Endometrial microvascular endothelial cells (primary cell): ENCODE data around the gene ZFPM1. TPM values are rescaled to one million over a fixed set of nuclear protein-coding genes. Genes with fewer than 3 reads are reported as not detected.

Experiments used
- in situ Hi-C: cut with HindIII; loops from 2 replicates; pipeline ENCODE4 v1.10.0; 2017; ENCODE audit warnings: low sequenced_read_pairs, low pct_unique_long_range_greater_than_20kb; ENCODE audit errors: inconsistent ontology term
- total RNA-seq: library from RNA; depleted of rRNA; stranded (reverse); fragments of >200 nt; gene quantifications from one replicate; pipeline ENCODE4 v1.2.3, GENCODE V29; 2015; ENCODE audit errors: inconsistent ontology term

The ZFPM1 gene
- total RNA-seq, 1 donor from 2014 or later = 1.2 TPM

- in situ Hi-C loops = loop anchor here (25.0 kb wide), 1 partner anchor 100 kb away; no protein-coding TSS in a partner anchor
Measured at GRCh38 chr16:88536971-88537751, 84.1 kb downstream of the ZFPM1 start.

- in situ Hi-C loops = loop anchor here (25.0 kb wide), 1 partner anchor 101 kb away; no protein-coding TSS in a partner anchor
Measured at GRCh38 chr16:88537859-88538258, 84.8 kb downstream of the ZFPM1 start.

- in situ Hi-C loops = loop anchor here (25.0 kb wide), 1 partner anchor 101 kb away; no protein-coding TSS in a partner anchor
Measured at GRCh38 chr16:88538366-88539060, 85.4 kb downstream of the ZFPM1 start.

- in situ Hi-C loops = loop anchor here (25.0 kb wide), 1 partner anchor 102 kb away; no protein-coding TSS in a partner anchor
Measured at GRCh38 chr16:88539261-88539651, 86.2 kb downstream of the ZFPM1 start.

GRCh38 chr16:88539652-88540345 lies 86.7 kb downstream of the ZFPM1 start:
- in situ Hi-C loops = loop anchor here (25.0 kb wide), 1 partner anchor 102 kb away; no protein-coding TSS in a partner anchor

GRCh38 chr16:88540346-88540977 lies 87.4 kb downstream of the ZFPM1 start:
- in situ Hi-C loops = loop anchor here (25.0 kb wide), 1 partner anchor 103 kb away; no protein-coding TSS in a partner anchor

- in situ Hi-C loops = loop anchor here (25.0 kb wide), 1 partner anchor 105 kb away; no protein-coding TSS in a partner anchor
Measured at GRCh38 chr16:88541831-88542616, 88.9 kb downstream of the ZFPM1 start.

- in situ Hi-C loops = loop anchor here (25.0 kb wide), 1 partner anchor 106 kb away; no protein-coding TSS in a partner anchor
Measured at GRCh38 chr16:88543230-88543813, 90.2 kb downstream of the ZFPM1 start.

GRCh38 chr16:88545781-88546180 lies 92.7 kb downstream of the ZFPM1 start:
- in situ Hi-C loops = loop anchor here (25.0 kb wide), 1 partner anchor 108 kb away; no protein-coding TSS in a partner anchor

GRCh38 chr16:88548131-88548874 lies 95.2 kb downstream of the ZFPM1 start:
- in situ Hi-C loops = loop anchor here (25.0 kb wide), 1 partner anchor 111 kb away; no protein-coding TSS in a partner anchor

- in situ Hi-C loops = loop anchor here (25.0 kb wide), 1 partner anchor 112 kb away; no protein-coding TSS in a partner anchor
Measured at GRCh38 chr16:88548985-88549384, 95.9 kb downstream of the ZFPM1 start.

GRCh38 chr16:88549671-88550245 lies 96.7 kb downstream of the ZFPM1 start:
- in situ Hi-C loops = loop anchor here (25.0 kb wide), 1 partner anchor 112 kb away; no protein-coding TSS in a partner anchor

- in situ Hi-C loops = no loop called here
Measured at GRCh38 chr16:88550246-88550661, 97.2 kb downstream of the ZFPM1 start.

- in situ Hi-C loops = no loop called here
Measured at GRCh38 chr16:88552166-88552565, 99.1 kb downstream of the ZFPM1 start.

- in situ Hi-C loops = no loop called here
Measured at GRCh38 chr16:88552815-88553214, 99.7 kb downstream of the ZFPM1 start.

GRCh38 chr16:88553739-88554138 lies 100.7 kb downstream of the ZFPM1 start:
- in situ Hi-C loops = no loop called here
